Cortex of kidney (tissue), 1 donor: Measurements from ENCODE around the gene TMTC2.
"Not testable (repeated sequence)": the region's sequence is repeated elsewhere in the genome, so short reads cannot be mapped to it uniquely, and the experiment has no call there.

Experiments
- DNase-seq: peaks from one replicate; lab custom pipeline; 2025; lab: John Stamatoyannopoulos, UW

The TMTC2 gene

GRCh38 chr12:82793751-82794281, 107.1 kb downstream of the TMTC2 start:
- DNase-seq = no peak

GRCh38 chr12:82797480-82797879, 110.8 kb downstream of the TMTC2 start:
- DNase-seq = no peak

- DNase-seq = no peak
Observed at GRCh38 chr12:82800185-82800584, 113.5 kb downstream of the TMTC2 start.

GRCh38 chr12:82801951-82802610, 115.4 kb downstream of the TMTC2 start:
- DNase-seq = no peak

GRCh38 chr12:82803201-82803600, 116.5 kb downstream of the TMTC2 start:
- DNase-seq = no peak

- DNase-seq = no peak
Observed at GRCh38 chr12:82804601-82805000, 117.9 kb downstream of the TMTC2 start.

- DNase-seq = not testable (repeated sequence)
Observed at GRCh38 chr12:82805004-82805403, 118.3 kb downstream of the TMTC2 start.

GRCh38 chr12:82805812-82806497, 119.2 kb downstream of the TMTC2 start:
- no peak for DNase-seq

- DNase-seq = no peak
Observed at GRCh38 chr12:82807132-82807737, 120.5 kb downstream of the TMTC2 start.

- DNase-seq = no peak
Observed at GRCh38 chr12:82810568-82810967, 123.9 kb downstream of the TMTC2 start.

GRCh38 chr12:82817368-82817767, 130.7 kb downstream of the TMTC2 start:
- DNase-seq = no peak

- DNase-seq = no peak
Observed at GRCh38 chr12:82818271-82819035, 131.7 kb downstream of the TMTC2 start.

- no peak for DNase-seq
Observed at GRCh38 chr12:82826505-82826904, 139.8 kb downstream of the TMTC2 start.

- no peak for DNase-seq
Observed at GRCh38 chr12:82832096-82832495, 145.4 kb downstream of the TMTC2 start.

GRCh38 chr12:82832981-82833380, 146.3 kb downstream of the TMTC2 start:
- DNase-seq = no peak

GRCh38 chr12:82833481-82833880, 146.8 kb downstream of the TMTC2 start:
- no peak for DNase-seq

GRCh38 chr12:82835217-82835616, 148.5 kb downstream of the TMTC2 start:
- DNase-seq = no peak

- DNase-seq = no peak
Observed at GRCh38 chr12:82838131-82838551, 151.4 kb downstream of the TMTC2 start.

- no peak for DNase-seq
Observed at GRCh38 chr12:82838827-82839226, 152.1 kb downstream of the TMTC2 start.

GRCh38 chr12:82839796-82840195, 153.1 kb downstream of the TMTC2 start:
- no peak for DNase-seq

- DNase-seq = no peak
Observed at GRCh38 chr12:82841487-82841904, 154.8 kb downstream of the TMTC2 start.

GRCh38 chr12:82842480-82842879, 155.8 kb downstream of the TMTC2 start:
- DNase-seq = no peak
